OCI-LY1 (cell line): ENCODE data around the gene FAM204A.

Experiments
- CTCF ChIP-seq: fragments of 200-600 bp; sonication (generic), shearing (Covaris generic); IDR thresholded peaks from 2 replicates; pipeline ENCODE4 v1.5.1; 2017; ENCODE audit warnings: mild to moderate bottlenecking, antibody characterized with exemption, low read length, moderate library complexity, mixed read lengths
- EZH2 ChIP-seq: fragments of 200-600 bp; sonication (generic), shearing (Covaris generic); IDR thresholded peaks from 2 replicates; pipeline ENCODE4 v1.8.0; 2017; ENCODE audit warnings: borderline replicate concordance, mixed run types, mild to moderate bottlenecking, antibody characterized with exemption, low read length, moderate library complexity, mixed read lengths

- no peak for TF ChIP-seq CTCF
- TF ChIP-seq EZH2, result no peak
These were observed 69.4 kb downstream of the FAM204A start for GRCh38 chr10:118272767-118273166.
